ENCODE data around the gene LTBP1.

Gene LTBP1

GRCh38 chr2:33205693-33206434 lies 259.1 kb downstream of the LTBP1 start:
- Mint-ChIP-seq H3K4me3 (no peak overlapping the region), H3K27me3 (no peaks in the 10 kb centered on the region), H3K4me1 (no peaks in the 10 kb centered on the region), H3K27ac (ENCODE audit: low read depth) (no peak overlapping the region), H3K36me3 (ENCODE audit: insufficient read depth) (no peaks in the 10 kb centered on the region), H3K9me3 (no peaks in the 10 kb centered on the region)
- no peak for ATAC-seq (replicated peaks; ENCODE audit: extremely low read depth, poor library complexity, severe bottlenecking)
- no peak for DNase-seq (ENCODE audit: low spot score in 2 of 2)

- no peaks in the 10 kb centered on the region for H3K36me3 Mint-ChIP-seq (ENCODE audit: insufficient read depth)
- no peaks in the 10 kb centered on the region for H3K4me1 Mint-ChIP-seq
- ATAC-seq (replicated peaks; ENCODE audit: extremely low read depth, poor library complexity, severe bottlenecking): no peak
- H3K27me3 Mint-ChIP-seq: no peaks in the 10 kb centered on the region
- no peak overlapping the region for H3K27ac Mint-ChIP-seq (ENCODE audit: low read depth)
- no peaks in the 10 kb centered on the region for H3K9me3 Mint-ChIP-seq
- no peak for DNase-seq (ENCODE audit: low spot score in 2 of 2)
- H3K4me3 Mint-ChIP-seq: no peak overlapping the region
These were observed 260.5 kb downstream of the LTBP1 start for GRCh38 chr2:33207151-33207740.

DNA sequence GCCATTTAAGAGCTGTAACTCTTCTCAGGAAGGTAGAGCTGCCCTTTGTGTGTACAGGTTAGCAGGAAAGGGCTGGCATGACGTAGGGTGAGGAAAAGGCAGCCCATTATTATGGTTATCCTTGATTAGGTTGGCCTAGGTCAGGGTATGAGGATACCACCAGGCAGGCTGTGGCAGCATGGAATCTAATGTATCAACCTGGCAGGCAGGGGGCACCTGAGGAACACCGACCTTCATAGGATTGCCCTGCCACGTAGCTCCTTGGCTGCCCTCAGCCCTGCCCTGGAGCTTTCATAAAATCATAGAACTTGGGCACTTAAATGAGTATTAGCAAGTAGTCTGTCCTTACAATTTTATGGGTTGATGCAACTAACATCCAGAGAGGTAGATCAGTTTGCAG lies 261.6 kb downstream of the LTBP1 start:
- H3K4me3 Mint-ChIP-seq: no peak overlapping the region
- no peaks in the 10 kb centered on the region for H3K27me3 Mint-ChIP-seq
- no peaks in the 10 kb centered on the region for H3K4me1 Mint-ChIP-seq
- H3K9me3 Mint-ChIP-seq: no peaks in the 10 kb centered on the region
- ATAC-seq (replicated peaks; ENCODE audit: extremely low read depth, poor library complexity, severe bottlenecking) (no peak), DNase-seq (ENCODE audit: low spot score in 2 of 2) (no peak)
- H3K36me3 Mint-ChIP-seq (ENCODE audit: insufficient read depth): no peaks in the 10 kb centered on the region
- H3K27ac Mint-ChIP-seq (ENCODE audit: low read depth): no peak overlapping the region

- Mint-ChIP-seq H3K4me3 (no peak overlapping the region), H3K27me3 (no peaks in the 10 kb centered on the region), H3K27ac (ENCODE audit: low read depth) (no peak overlapping the region), H3K4me1 (no peaks in the 10 kb centered on the region), H3K36me3 (ENCODE audit: insufficient read depth) (no peaks in the 10 kb centered on the region), H3K9me3 (no peaks in the 10 kb centered on the region)
- DNase-seq (ENCODE audit: low spot score in 2 of 2) (no peak), ATAC-seq (replicated peaks; ENCODE audit: extremely low read depth, poor library complexity, severe bottlenecking) (no peak)
These were observed 263.2 kb downstream of the LTBP1 start for GRCh38 chr2:33209976-33210375.

- Mint-ChIP-seq H3K27ac (ENCODE audit: low read depth) (no peak overlapping the region), H3K4me3 (no peak overlapping the region), H3K36me3 (ENCODE audit: insufficient read depth) (no peaks in the 10 kb centered on the region), H3K27me3 (no peaks in the 10 kb centered on the region), H3K9me3 (no peaks in the 10 kb centered on the region), H3K4me1 (no peaks in the 10 kb centered on the region)
- ATAC-seq (replicated peaks; ENCODE audit: extremely low read depth, poor library complexity, severe bottlenecking): no peak
- no peak for DNase-seq (ENCODE audit: low spot score in 2 of 2)
These were observed 263.9 kb downstream of the LTBP1 start for GRCh38 chr2:33210626-33211025.

DNA sequence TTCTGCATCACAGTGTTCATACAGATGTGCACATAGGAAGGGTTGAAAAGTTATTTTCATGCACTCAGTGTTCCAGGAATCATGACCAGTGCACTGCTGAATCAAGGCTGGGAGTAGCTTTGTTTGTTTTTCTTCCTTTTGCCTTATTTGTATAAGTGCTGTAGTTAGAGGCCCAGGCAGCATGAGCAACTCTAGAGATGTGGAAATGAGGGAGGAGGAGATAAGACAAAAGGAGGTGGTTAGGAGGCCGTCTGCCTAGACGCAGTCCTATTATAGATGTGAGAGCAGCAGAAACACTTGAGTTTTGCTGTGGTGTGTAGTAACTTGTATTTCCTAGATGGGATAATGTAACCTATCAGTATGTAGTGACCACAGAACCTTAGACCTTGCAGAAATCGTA lies 265.4 kb downstream of the LTBP1 start:
- ATAC-seq (replicated peaks; ENCODE audit: extremely low read depth, poor library complexity, severe bottlenecking) (no peak), DNase-seq (ENCODE audit: low spot score in 2 of 2) (no peak)
- Mint-ChIP-seq H3K36me3 (ENCODE audit: insufficient read depth) (no peaks in the 10 kb centered on the region), H3K9me3 (no peaks in the 10 kb centered on the region), H3K4me1 (no peaks in the 10 kb centered on the region), H3K4me3 (no peak overlapping the region), H3K27me3 (no peaks in the 10 kb centered on the region), H3K27ac (ENCODE audit: low read depth) (no peak overlapping the region)

GRCh38 chr2:33213244-33213643 lies 266.5 kb downstream of the LTBP1 start:
- DNase-seq (ENCODE audit: low spot score in 2 of 2): no peak
- Mint-ChIP-seq H3K4me1 (no peaks in the 10 kb centered on the region), H3K27ac (ENCODE audit: low read depth) (no peak overlapping the region), H3K27me3 (no peaks in the 10 kb centered on the region), H3K9me3 (no peaks in the 10 kb centered on the region), H3K4me3 (no peak overlapping the region), H3K36me3 (ENCODE audit: insufficient read depth) (no peaks in the 10 kb centered on the region)
- no peak for ATAC-seq (replicated peaks; ENCODE audit: extremely low read depth, poor library complexity, severe bottlenecking)

DNA sequence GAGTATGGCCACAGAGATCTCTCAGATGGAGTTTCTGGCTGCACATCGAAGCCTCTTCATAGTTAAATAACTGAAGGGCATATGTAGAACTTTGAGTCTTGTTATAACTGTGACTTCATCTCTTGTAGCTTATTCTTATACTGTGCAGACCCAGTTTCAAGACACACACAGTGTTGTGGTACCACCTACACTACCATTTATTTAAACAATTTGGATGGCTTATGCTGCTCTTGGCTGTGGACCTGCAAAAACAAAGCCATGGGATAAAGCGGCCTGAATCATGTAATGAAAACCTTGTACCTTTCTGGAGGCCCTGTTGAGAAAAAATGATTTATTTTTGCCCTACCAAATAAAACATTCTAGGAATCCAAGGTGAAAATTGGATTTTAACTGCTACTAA lies 266.9 kb downstream of the LTBP1 start:
- ATAC-seq (replicated peaks; ENCODE audit: extremely low read depth, poor library complexity, severe bottlenecking): no peak
- no peaks in the 10 kb centered on the region for H3K9me3 Mint-ChIP-seq
- no peak overlapping the region for H3K4me3 Mint-ChIP-seq
- DNase-seq (ENCODE audit: low spot score in 2 of 2): no peak
- no peak overlapping the region for H3K27ac Mint-ChIP-seq (ENCODE audit: low read depth)
- H3K36me3 Mint-ChIP-seq (ENCODE audit: insufficient read depth): no peaks in the 10 kb centered on the region
- H3K27me3 Mint-ChIP-seq: no peaks in the 10 kb centered on the region
- H3K4me1 Mint-ChIP-seq: no peaks in the 10 kb centered on the region

GRCh38 chr2:33214436-33214835 lies 267.7 kb downstream of the LTBP1 start:
- no peak overlapping the region for H3K4me3 Mint-ChIP-seq
- no peak for DNase-seq (ENCODE audit: low spot score in 2 of 2)
- no peak for ATAC-seq (replicated peaks; ENCODE audit: extremely low read depth, poor library complexity, severe bottlenecking)

GRCh38 chr2:33214857-33215256 lies 268.1 kb downstream of the LTBP1 start:
- Mint-ChIP-seq H3K27ac (ENCODE audit: low read depth) (no peak overlapping the region), H3K36me3 (ENCODE audit: insufficient read depth) (no peaks in the 10 kb centered on the region), H3K4me3 (no peak overlapping the region), H3K9me3 (no peaks in the 10 kb centered on the region), H3K4me1 (no peaks in the 10 kb centered on the region), H3K27me3 (peaks cover 8% of the 10 kb centered on the region)
- no peak for ATAC-seq (replicated peaks; ENCODE audit: extremely low read depth, poor library complexity, severe bottlenecking)
- DNase-seq (ENCODE audit: low spot score in 2 of 2): no peak

More at GRCh38 chr2:33214436-33214835, 267.7 kb downstream of the LTBP1 start:
- Mint-ChIP-seq H3K27ac (ENCODE audit: low read depth) (no peak overlapping the region), H3K36me3 (ENCODE audit: insufficient read depth) (no peaks in the 10 kb centered on the region), H3K9me3 (no peaks in the 10 kb centered on the region), H3K4me1 (no peaks in the 10 kb centered on the region), H3K27me3 (peaks cover 3% of the 10 kb centered on the region)

DNA sequence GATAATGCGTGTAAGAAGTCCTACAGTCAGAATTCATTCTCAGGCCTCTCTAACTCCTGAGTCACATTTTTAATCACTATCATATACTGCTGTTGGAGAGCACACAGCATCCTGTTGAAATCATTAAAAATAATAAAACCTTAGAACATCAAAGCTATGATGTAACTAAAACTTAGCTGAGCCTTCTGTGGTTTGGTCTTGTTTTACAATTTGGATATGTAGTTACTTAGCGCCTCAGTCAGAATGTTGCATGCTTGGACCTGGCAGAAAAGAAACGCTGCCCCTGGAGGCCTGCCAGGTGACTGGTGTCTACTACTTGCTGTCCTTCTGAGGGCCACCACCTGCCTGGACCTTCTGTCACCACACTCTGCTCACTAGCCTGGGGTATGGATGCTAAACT lies 268.5 kb downstream of the LTBP1 start:
- Mint-ChIP-seq H3K36me3 (ENCODE audit: insufficient read depth) (no peaks in the 10 kb centered on the region), H3K27ac (ENCODE audit: low read depth) (no peak overlapping the region), H3K4me1 (no peaks in the 10 kb centered on the region), H3K27me3 (peaks cover 11% of the 10 kb centered on the region), H3K9me3 (no peaks in the 10 kb centered on the region), H3K4me3 (no peak overlapping the region)
- DNase-seq (ENCODE audit: low spot score in 2 of 2) (no peak), ATAC-seq (replicated peaks; ENCODE audit: extremely low read depth, poor library complexity, severe bottlenecking) (no peak)

GRCh38 chr2:33215983-33216382 lies 269.2 kb downstream of the LTBP1 start:
- Mint-ChIP-seq H3K4me3 (no peak overlapping the region), H3K4me1 (no peaks in the 10 kb centered on the region), H3K36me3 (ENCODE audit: insufficient read depth) (no peaks in the 10 kb centered on the region), H3K27ac (ENCODE audit: low read depth) (no peak overlapping the region), H3K9me3 (no peaks in the 10 kb centered on the region), H3K27me3 (peaks cover 11% of the 10 kb centered on the region)
- ATAC-seq (replicated peaks; ENCODE audit: extremely low read depth, poor library complexity, severe bottlenecking) (no peak), DNase-seq (ENCODE audit: low spot score in 2 of 2) (no peak)

DNA sequence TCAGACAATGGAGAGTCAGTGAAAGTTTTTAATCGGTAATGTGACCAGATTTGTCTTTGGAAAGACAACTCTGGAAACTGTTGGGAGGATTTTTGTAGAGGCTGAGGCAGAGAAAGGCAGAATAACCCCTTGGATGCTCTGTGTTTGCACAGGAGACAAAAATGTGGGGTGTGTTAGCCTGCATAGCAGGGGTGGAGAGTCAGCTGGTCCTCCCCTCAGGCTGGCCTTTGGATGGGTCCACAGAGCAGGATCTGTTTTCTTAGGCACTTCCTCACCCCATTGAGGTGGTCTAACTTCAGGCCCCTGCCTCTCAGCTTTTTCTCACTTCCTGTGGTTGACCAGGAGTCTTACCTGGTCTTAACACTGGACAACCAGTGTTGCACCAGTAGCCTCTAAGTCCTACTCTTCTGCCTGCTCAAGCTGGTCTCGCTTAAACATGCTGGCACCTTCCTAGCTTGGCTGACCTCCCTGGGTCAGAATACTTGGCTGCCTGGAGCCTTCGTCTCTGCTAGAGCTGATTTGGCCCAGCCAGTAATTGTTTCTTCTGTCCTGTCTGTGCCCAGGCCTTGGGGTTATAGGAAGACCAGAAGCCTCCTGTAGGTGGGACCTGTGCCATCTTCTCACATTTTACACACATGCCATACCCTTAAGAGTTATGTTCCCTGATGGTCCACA lies 269.9 kb downstream of the LTBP1 start:
- no peak overlapping the region for H3K27ac Mint-ChIP-seq (ENCODE audit: low read depth)
- peaks cover 11% of the 10 kb centered on the region for H3K27me3 Mint-ChIP-seq
- H3K4me3 Mint-ChIP-seq: no peak overlapping the region
- no peaks in the 10 kb centered on the region for H3K4me1 Mint-ChIP-seq
- DNase-seq (ENCODE audit: low spot score in 2 of 2): no peak
- no peaks in the 10 kb centered on the region for H3K9me3 Mint-ChIP-seq
- ATAC-seq (replicated peaks; ENCODE audit: extremely low read depth, poor library complexity, severe bottlenecking): no peak
- H3K36me3 Mint-ChIP-seq (ENCODE audit: insufficient read depth): no peaks in the 10 kb centered on the region

All from central memory CD8-positive, alpha-beta T cell (primary cell).